ENCODE measurements around the gene BRCA1.

GRCh38 chr17:43020030-43020621 lies 105.0 kb downstream of the BRCA1 start:
- no peak for TF ChIP-seq CTCF (IDR thresholded peaks at IDR 0.05)
- TF ChIP-seq POLR2A (IDR thresholded peaks at IDR 0.05), result no peak
- no peak for TF ChIP-seq EP300 (IDR thresholded peaks at IDR 0.05; ENCODE audit: low read depth)
- no peak for TF ChIP-seq POLR2AphosphoS5 (IDR thresholded peaks at IDR 0.05)

Data from transverse colon (tissue), 4 donors.